Anterior cingulate cortex (tissue), 58 donors: ENCODE data around the gene P2RX4.
A peak's percentile ranks its signal among the peaks of the same experiment; 100 is the strongest.

Experiments used
- DNase-seq, 58 donors: peaks; one replicate each; lab custom pipeline; 2025; lab: John Stamatoyannopoulos, UW

P2RX4 gene

GRCh38 chr12:121239351-121240061 lies 29.6 kb downstream of the P2RX4 start:
- no peak for DNase-seq

GRCh38 chr12:121240062-121240420 lies 30.1 kb downstream of the P2RX4 start:
- DNase-seq: no peak

GRCh38 chr12:121240484-121241101 lies 30.7 kb downstream of the P2RX4 start:
- peak in 27 of 58 donors; percentile 6 to 50 (median 18) for DNase-seq

GRCh38 chr12:121241156-121241970 lies 31.4 kb downstream of the P2RX4 start:
- DNase-seq: no peak

- DNase-seq: peak in 7 of 58 donors; percentile 8 to 53 (median 31)
Observed at GRCh38 chr12:121245031-121245430, 35.1 kb downstream of the P2RX4 start.

- no peak for DNase-seq
Observed at GRCh38 chr12:121245951-121246350, 36.0 kb downstream of the P2RX4 start.

- no peak for DNase-seq
Observed at GRCh38 chr12:121246893-121247557, 37.1 kb downstream of the P2RX4 start.

GRCh38 chr12:121248622-121249021 lies 38.7 kb downstream of the P2RX4 start:
- DNase-seq: no peak

GRCh38 chr12:121250359-121250758 lies 40.4 kb downstream of the P2RX4 start:
- no peak for DNase-seq

- no peak for DNase-seq
Observed at GRCh38 chr12:121251838-121252237, 41.9 kb downstream of the P2RX4 start.

GRCh38 chr12:121252712-121253345 lies 42.9 kb downstream of the P2RX4 start:
- no peak for DNase-seq

GRCh38 chr12:121253638-121254335 lies 43.9 kb downstream of the P2RX4 start:
- DNase-seq: no peak

- no peak for DNase-seq
Observed at GRCh38 chr12:121255433-121255832, 45.5 kb downstream of the P2RX4 start.

GRCh38 chr12:121257704-121258449 lies 47.9 kb downstream of the P2RX4 start:
- peak in 13 of 58 donors; percentile 11 to 60 (median 21) for DNase-seq

GRCh38 chr12:121259074-121259473 lies 49.1 kb downstream of the P2RX4 start:
- DNase-seq: no peak

GRCh38 chr12:121260091-121260490 lies 50.2 kb downstream of the P2RX4 start:
- no peak for DNase-seq

GRCh38 chr12:121261398-121261797 lies 51.5 kb downstream of the P2RX4 start:
- DNase-seq: no peak

GRCh38 chr12:121263206-121263935 lies 53.4 kb downstream of the P2RX4 start:
- no peak for DNase-seq
